Breast epithelium (tissue), 4 donors: Measurements from ENCODE around the gene MAP3K2. TPM values are rescaled to one million over a fixed set of nuclear protein-coding genes. Genes with fewer than 3 reads are reported as not detected.

Source experiments
- DNase-seq, 2 donors: peaks; one replicate each; pipeline ENCODE4 v3.0.0-alpha.2; 2019; ENCODE audit warnings: low spot score in 2 of 2
- H3K27ac ChIP-seq, 2 donors: fragments of 200-600 bp; sonication (generic) in 1 of 2; one replicate each; pipeline ENCODE4 v1.5.1; 2016 to 2019; ENCODE audit warnings: mild to moderate bottlenecking in 1 of 2
- H3K27me3 ChIP-seq, 2 donors: fragments of 200-600 bp; sonication (generic) in 1 of 2; one replicate each; pipeline versions ENCODE4 v1.5.1 to v1.6.0; 2017 to 2019; ENCODE audit warnings: control low read depth in 1 of 2, mild to moderate bottlenecking in 1 of 2
- H3K36me3 ChIP-seq: fragments of 200-600 bp; one replicate; pipeline ENCODE4 v1.5.1; 2019
- H3K4me1 ChIP-seq, 2 donors: fragments of 200-600 bp; sonication (generic); one replicate each; pipeline ENCODE4 v1.5.1; 2016 to 2019; ENCODE audit warnings: control low read depth in 1 of 2
- H3K4me3 ChIP-seq, 3 donors: fragments of 200-600 bp; sonication (generic); 1 replicate in 2 of 3; 2 replicates in 1 of 3; pipeline ENCODE4 v1.5.1; 2016 to 2019; ENCODE audit warnings: mild to moderate bottlenecking in 3 of 3, moderate library complexity in 2 of 3
- H3K9me3 ChIP-seq, 2 donors: fragments of 200-600 bp; sonication (generic) in 1 of 2; one replicate each; pipeline ENCODE4 v1.5.1; 2016 to 2019; ENCODE audit warnings: control low read depth in 1 of 2
- POLR2A ChIP-seq: fragments of 450-650 bp; IDR thresholded peaks from one replicate; pipeline ENCODE4 v1.6.1; 2016; ENCODE audit warnings: antibody characterized with exemption, mild to moderate bottlenecking, moderate library complexity
- POLR2AphosphoS5 ChIP-seq, 3 donors: sonication (generic); formaldehyde crosslinking; IDR thresholded peaks; one replicate each; pipeline ENCODE4 v1.6.1; 2017; ENCODE audit warnings: antibody characterized with exemption in 3 of 3
- intact Hi-C: fragments of 100-400 bp; cut with DNase I; formaldehyde crosslinking; loops from one replicate; pipeline ENCODE4 v1.15.1; 2023; ENCODE audit warnings: low total_unique reads
- total RNA-seq, 3 donors: library from RNA; depleted of rRNA; stranded (reverse); fragments of >200 nt; gene quantifications; one replicate each; pipeline ENCODE4 v1.1.0, GENCODE V29; 2016
- TF ChIP-seq, protein P1 (sequence below), 3 donors: fragments of 450-650 bp; IDR thresholded peaks; one replicate each; pipeline ENCODE4 v1.5.1; 2016 to 2017; ENCODE audit warnings: antibody characterized with exemption in 3 of 3, mild to moderate bottlenecking in 3 of 3, moderate library complexity in 3 of 3

MAP3K2 gene
- total RNA-seq, 3 donors from 2014 or later, result 55.7 to 62.2 (median 58.4) TPM

DNA sequence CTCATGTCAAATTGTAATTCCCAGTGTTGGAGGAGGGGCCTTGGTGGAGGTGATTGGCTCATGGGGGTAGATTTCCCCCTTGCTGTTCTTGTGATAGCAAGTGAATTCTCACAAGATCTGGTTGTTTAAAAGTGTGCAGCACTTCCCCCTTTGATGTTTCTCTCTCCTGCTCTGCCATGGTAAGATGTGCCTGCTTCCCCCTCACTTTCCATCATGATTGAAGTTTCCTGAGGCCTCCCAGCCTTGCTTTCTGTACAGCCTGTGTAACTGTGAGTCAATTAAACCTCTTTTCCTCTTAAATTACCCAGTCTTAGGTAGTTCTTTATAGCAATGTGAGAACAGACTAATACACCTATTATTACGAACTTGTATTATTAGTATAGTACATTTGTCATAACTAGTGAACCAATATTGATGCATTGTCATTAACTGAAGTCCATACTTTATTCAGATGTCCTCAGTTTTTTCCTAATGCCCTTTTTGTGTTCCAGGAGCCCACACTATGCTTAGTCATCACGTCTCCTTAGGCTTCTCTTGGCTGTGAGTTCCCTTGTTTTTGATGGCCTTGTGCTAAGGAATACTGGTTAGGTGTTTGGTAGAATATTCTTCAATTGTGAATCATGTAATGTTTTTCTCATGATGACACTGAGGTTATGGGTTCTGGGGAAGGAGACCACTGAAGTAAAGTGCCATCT is 4.5 kb upstream of the MAP3K2 start:
- Histone ChIP-seq H3K4me1 (no peaks in the 10 kb centered on the region), H3K9me3 (no peaks in the 10 kb centered on the region), H3K36me3 (no peaks in the 10 kb centered on the region), H3K27ac (no peak overlapping the region), H3K4me3 (no peak overlapping the region), H3K27me3 (no peaks in the 10 kb centered on the region)
- intact Hi-C loops, result no loop called here
- no peak for DNase-seq
- TF ChIP-seq, protein P1, sequence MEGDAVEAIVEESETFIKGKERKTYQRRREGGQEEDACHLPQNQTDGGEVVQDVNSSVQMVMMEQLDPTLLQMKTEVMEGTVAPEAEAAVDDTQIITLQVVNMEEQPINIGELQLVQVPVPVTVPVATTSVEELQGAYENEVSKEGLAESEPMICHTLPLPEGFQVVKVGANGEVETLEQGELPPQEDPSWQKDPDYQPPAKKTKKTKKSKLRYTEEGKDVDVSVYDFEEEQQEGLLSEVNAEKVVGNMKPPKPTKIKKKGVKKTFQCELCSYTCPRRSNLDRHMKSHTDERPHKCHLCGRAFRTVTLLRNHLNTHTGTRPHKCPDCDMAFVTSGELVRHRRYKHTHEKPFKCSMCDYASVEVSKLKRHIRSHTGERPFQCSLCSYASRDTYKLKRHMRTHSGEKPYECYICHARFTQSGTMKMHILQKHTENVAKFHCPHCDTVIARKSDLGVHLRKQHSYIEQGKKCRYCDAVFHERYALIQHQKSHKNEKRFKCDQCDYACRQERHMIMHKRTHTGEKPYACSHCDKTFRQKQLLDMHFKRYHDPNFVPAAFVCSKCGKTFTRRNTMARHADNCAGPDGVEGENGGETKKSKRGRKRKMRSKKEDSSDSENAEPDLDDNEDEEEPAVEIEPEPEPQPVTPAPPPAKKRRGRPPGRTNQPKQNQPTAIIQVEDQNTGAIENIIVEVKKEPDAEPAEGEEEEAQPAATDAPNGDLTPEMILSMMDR (IDR thresholded peaks at IDR 0.05), result no peak
- TF ChIP-seq POLR2AphosphoS5 (IDR thresholded peaks at IDR 0.05) (no peak), POLR2A (no peak)

DNA sequence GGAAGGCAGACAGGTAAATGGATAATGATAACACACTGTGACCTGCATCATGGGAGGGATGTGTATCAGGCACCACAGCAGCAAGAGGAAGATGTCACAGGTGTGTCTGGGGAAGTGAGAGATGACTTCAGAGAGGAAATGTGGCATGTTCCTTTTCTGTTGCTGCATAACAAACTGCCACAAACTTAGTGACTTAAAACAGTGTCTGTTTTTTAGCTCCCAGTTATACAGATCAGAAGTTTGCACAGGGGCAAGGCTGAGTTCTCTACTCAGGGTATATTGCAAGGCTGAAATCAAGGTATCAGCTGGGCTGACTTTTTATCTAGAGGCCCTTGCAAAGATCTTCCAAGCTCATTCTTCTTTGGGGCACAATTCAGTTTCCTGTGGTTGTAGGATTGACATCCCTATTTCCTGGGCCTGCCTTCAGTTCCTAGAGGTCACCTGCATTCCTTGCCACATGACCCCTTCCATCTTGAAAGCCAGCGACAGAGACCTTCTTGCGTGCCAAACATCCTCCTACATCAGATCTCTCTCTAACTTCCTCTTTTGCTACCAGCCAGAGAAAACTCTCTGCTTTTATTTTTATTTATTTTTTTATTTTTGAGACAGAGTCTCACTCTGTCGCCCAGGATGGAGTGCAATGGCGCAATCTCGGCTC is 2.1 kb upstream of the MAP3K2 start:
- no peak overlapping the region for H3K4me3 ChIP-seq
- H3K27ac ChIP-seq, result no peak overlapping the region
- TF ChIP-seq, protein P1 (IDR thresholded peaks at IDR 0.05), result no peak
- TF ChIP-seq POLR2AphosphoS5 (IDR thresholded peaks at IDR 0.05) (no peak), POLR2A (no peak)
- no peaks in the 10 kb centered on the region for H3K36me3 ChIP-seq
- H3K4me1 ChIP-seq, result peaks cover 0 to 9% of the 10 kb centered on the region in 2 donors
- no peaks in the 10 kb centered on the region for H3K27me3 ChIP-seq
- no peaks in the 10 kb centered on the region for H3K9me3 ChIP-seq
- DNase-seq, result no peak
- intact Hi-C loops, result no loop called here

DNA sequence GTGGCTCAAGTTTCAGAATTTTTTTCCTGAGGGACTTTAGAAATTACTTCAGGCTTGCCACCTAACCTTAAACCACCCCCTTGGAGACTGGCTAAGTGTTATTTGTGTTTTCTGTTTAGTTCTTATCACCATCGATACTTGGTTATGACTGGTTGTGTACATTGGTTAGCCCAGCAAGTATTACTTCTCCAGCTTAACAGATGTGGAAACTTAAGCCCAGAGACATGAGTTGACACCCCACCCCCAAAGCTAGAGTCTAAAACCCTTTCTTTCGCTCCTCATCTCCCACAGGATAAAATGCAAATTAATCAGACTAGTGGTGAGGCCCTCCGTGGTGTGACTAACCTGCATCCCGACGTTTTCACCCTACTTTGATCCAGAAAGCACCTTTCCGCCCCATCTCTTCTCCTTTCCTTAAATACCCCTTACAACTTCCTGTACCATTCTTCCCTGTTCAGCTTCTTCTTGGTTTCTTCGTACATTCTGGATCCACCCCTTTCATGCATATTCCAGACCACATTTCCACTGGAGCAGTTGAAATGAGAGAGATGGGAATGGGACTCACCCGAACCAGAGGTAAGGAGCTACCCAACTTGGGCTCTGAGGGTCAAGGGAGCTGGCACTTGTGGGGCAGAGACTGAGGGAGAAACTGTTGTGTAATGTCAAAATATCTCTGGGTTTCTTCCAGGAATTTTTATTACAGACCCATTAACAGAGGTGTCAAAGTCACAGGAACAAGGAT is 819 bp upstream of the MAP3K2 start:
- Histone ChIP-seq H3K27ac (peak overlapping the region; percentile 96 to 99), H3K9me3 (no peaks in the 10 kb centered on the region), H3K36me3 (no peaks in the 10 kb centered on the region), H3K27me3 (no peaks in the 10 kb centered on the region), H3K4me3 (peak overlapping the region; percentile 74 to 95 (median 89)), H3K4me1 (peaks cover 0 to 9% of the 10 kb centered on the region in 2 donors)
- DNase-seq, result no peak
- intact Hi-C loops, result no loop called here
- TF ChIP-seq, protein P1 (IDR thresholded peaks at IDR 0.05), result no peak
- no peak for TF ChIP-seq POLR2A
- no peak for TF ChIP-seq POLR2AphosphoS5 (IDR thresholded peaks at IDR 0.05)

DNA sequence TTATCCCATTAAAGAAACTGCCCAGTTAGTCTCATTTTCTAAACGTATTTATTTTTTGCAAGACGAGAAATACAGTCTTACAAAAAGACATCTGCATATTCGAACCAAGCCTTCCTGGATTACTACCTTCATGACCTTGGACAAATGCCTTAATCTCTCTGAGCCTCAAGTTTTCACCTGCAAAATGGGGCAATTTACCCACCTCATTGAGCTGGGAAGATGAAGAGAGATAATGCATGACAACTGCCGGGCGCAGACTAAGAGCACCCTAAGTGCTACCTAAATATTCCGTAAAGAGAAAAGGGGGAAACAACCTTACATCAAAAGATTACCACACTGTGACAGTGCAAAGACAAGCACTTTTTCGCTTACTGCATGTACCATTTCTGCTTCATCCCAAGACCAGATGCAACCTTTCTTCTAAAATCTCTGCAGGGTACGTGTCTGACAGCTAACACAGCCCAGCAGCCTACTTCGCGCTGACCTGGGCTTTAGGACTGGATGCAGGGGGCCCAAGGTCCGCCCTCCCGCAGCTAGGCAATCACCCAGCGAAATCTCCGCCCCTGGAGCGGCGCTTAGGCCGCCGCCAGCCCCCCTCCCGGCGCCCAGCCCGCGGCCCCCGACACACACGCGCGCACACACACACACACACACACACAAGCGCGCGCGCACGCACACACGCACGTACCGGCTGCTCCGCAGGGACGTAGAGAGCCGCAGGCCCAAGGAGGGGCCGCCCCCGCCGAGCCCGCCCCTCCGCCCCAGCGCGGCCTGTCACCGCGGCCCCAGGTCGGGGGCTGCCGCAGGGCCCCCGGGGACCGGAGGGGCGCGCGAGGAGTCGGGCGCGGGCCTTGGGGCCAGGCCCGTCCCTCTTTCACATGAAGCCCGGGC is 766 bp downstream of the MAP3K2 start:
- TF ChIP-seq, protein P1 (IDR thresholded peaks at IDR 0.05), result no peak
- TF ChIP-seq POLR2A, result no peak
- no peak for TF ChIP-seq POLR2AphosphoS5 (IDR thresholded peaks at IDR 0.05)
- Histone ChIP-seq H3K4me3 (peak overlapping the region; percentile 74 to 95 (median 89)), H3K9me3 (no peaks in the 10 kb centered on the region), H3K36me3 (no peaks in the 10 kb centered on the region), H3K27ac (peak overlapping the region; percentile 96 to 99), H3K27me3 (no peaks in the 10 kb centered on the region), H3K4me1 (peaks cover 0 to 9% of the 10 kb centered on the region in 2 donors)
- peak; percentile 67 for DNase-seq
- intact Hi-C loops, result no loop called here
